Type B pancreatic cell (in vitro differentiated cells): Measurements from ENCODE around the gene SMG1. TPM values are rescaled to one million over a fixed set of nuclear protein-coding genes. Genes with fewer than 3 reads are reported as not detected.

Experiments
- DNase-seq: peaks from one replicate; pipeline ENCODE4 v3.0.0; 2021; ENCODE audit warnings: mixed read lengths; ENCODE audit not compliant: unreplicated experiment; ENCODE audit errors: extremely low spot score
- H3K27ac Mint-ChIP-seq: 2 replicates; pipeline ENCODE4 v1.8.0; 2021; ENCODE audit warnings: mild to moderate bottlenecking, mixed read lengths
- H3K27me3 Mint-ChIP-seq: 2 replicates; pipeline ENCODE4 v1.8.0; 2021; ENCODE audit warnings: mixed read lengths
- H3K36me3 Mint-ChIP-seq: 2 replicates; pipeline ENCODE4 v1.8.0; 2021; ENCODE audit warnings: mixed read lengths
- H3K4me1 Mint-ChIP-seq: one replicate; pipeline ENCODE4 v1.8.0; 2021; ENCODE audit warnings: mixed read lengths; ENCODE audit not compliant: unreplicated experiment
- H3K4me3 Mint-ChIP-seq: 2 replicates; pipeline ENCODE4 v1.8.0; 2021; ENCODE audit warnings: mild to moderate bottlenecking, mixed read lengths
- H3K9me3 Mint-ChIP-seq: 2 replicates; pipeline ENCODE4 v1.8.0; 2021; ENCODE audit warnings: mixed read lengths
- CTCF ChIP-seq: fragments of 200-600 bp; sonication (generic); conservative IDR thresholded peaks from 2 replicates; pipeline ENCODE4 v1.5.0; 2021; ENCODE audit warnings: antibody characterized with exemption, mild to moderate bottlenecking
- total RNA-seq: library from RNA; stranded (reverse); gene quantifications from 2 replicates; pipeline ENCODE4 v1.2.1, GENCODE V29; 2021; ENCODE audit warnings: low replicate concordance

Gene SMG1
- total RNA-seq, 1 donor from 2014 or later, result 80.5 TPM

GRCh38 chr16:18855196-18855595 is 71.0 kb downstream of the SMG1 start:
- Mint-ChIP-seq H3K27ac (no peak overlapping the region), H3K36me3 (peaks cover 23% of the 10 kb centered on the region), H3K4me1 (no peaks in the 10 kb centered on the region), H3K27me3 (no peaks in the 10 kb centered on the region), H3K4me3 (no peak overlapping the region), H3K9me3 (no peaks in the 10 kb centered on the region)
- no peak for DNase-seq
- TF ChIP-seq CTCF, result no peak

GRCh38 chr16:18853694-18854093 is 72.5 kb downstream of the SMG1 start:
- Mint-ChIP-seq H3K27me3 (no peaks in the 10 kb centered on the region), H3K9me3 (no peaks in the 10 kb centered on the region), H3K4me3 (no peak overlapping the region), H3K36me3 (peaks cover 31% of the 10 kb centered on the region), H3K4me1 (no peaks in the 10 kb centered on the region), H3K27ac (no peak overlapping the region)
- no peak for DNase-seq
- TF ChIP-seq CTCF, result no peak

- Mint-ChIP-seq H3K27ac (no peak overlapping the region), H3K4me1 (no peaks in the 10 kb centered on the region), H3K27me3 (no peaks in the 10 kb centered on the region), H3K4me3 (no peak overlapping the region), H3K9me3 (no peaks in the 10 kb centered on the region), H3K36me3 (peaks cover 30% of the 10 kb centered on the region)
- TF ChIP-seq CTCF, result no peak
- no peak for DNase-seq
Measured at GRCh38 chr16:18852647-18853046, 73.6 kb downstream of the SMG1 start.

- Mint-ChIP-seq H3K27me3 (no peaks in the 10 kb centered on the region), H3K27ac (no peak overlapping the region), H3K4me3 (no peak overlapping the region), H3K9me3 (no peaks in the 10 kb centered on the region), H3K4me1 (no peaks in the 10 kb centered on the region), H3K36me3 (peaks cover 34% of the 10 kb centered on the region)
- TF ChIP-seq CTCF, result no peak
- DNase-seq, result no peak
Measured at GRCh38 chr16:18846416-18846815, 79.8 kb downstream of the SMG1 start.

- no peak for DNase-seq
- peaks cover 36% of the 10 kb centered on the region for H3K36me3 Mint-ChIP-seq
- no peaks in the 10 kb centered on the region for H3K9me3 Mint-ChIP-seq
- no peak overlapping the region for H3K4me3 Mint-ChIP-seq
- no peaks in the 10 kb centered on the region for H3K4me1 Mint-ChIP-seq
- no peak overlapping the region for H3K27ac Mint-ChIP-seq
- H3K27me3 Mint-ChIP-seq, result no peaks in the 10 kb centered on the region
- TF ChIP-seq CTCF, result no peak
Measured at GRCh38 chr16:18842565-18842964, 83.6 kb downstream of the SMG1 start.
